GM12878 (cell line): Measurements from ENCODE around the gene FAM222B. TPM values are rescaled to one million over a fixed set of nuclear protein-coding genes. Genes with fewer than 3 reads are reported as not detected.
A peak's percentile ranks its signal among the peaks of the same experiment; 100 is the strongest.

Experiments
- ATAC-seq: fragments of 200-7000 bp; cut with Tn5 transposase; 3 replicates; pipeline ENCODE4 v1.9.1; 2020; ENCODE audit warnings: mild to moderate bottlenecking, moderate library complexity
- BruUV-seq: library from RNA; stranded (reverse); fragments of 400-500 nt; replicated peaks from 2 replicates; lab custom pipeline; 2021; lab: Mats Ljungman, UMichigan
- CTCF ChIA-PET: fragments of 300-600 bp; sonication (Branson Sonifier 250); formaldehyde crosslinking; extraction: SDS; loops from one replicate; lab custom pipeline; 2021; ENCODE audit warnings: inconsistent platforms; lab: Yijun Ruan, JAX
- POLR2A ChIA-PET: fragments of 350-600 bp; formaldehyde crosslinking; extraction: SDS; loops from one replicate; lab custom pipeline; 2021; ENCODE audit warnings: inconsistent platforms; lab: Charles Lee
- RAD21 ChIA-PET: fragments of 300-600 bp; sonication (Branson Sonifier 250); formaldehyde crosslinking; loops from one replicate; lab custom pipeline; 2023; ENCODE audit warnings: antibody characterized with exemption; ENCODE audit not compliant: unreplicated experiment; lab: Charles Lee
- SMC1A ChIA-PET: fragments of 300-600 bp; sonication (Branson Sonifier 250); formaldehyde crosslinking; loops from one replicate; lab custom pipeline; 2023; ENCODE audit not compliant: unreplicated experiment, uncharacterized antibody; lab: Charles Lee
- DNase-seq: peaks from one replicate; pipeline ENCODE4 v3.0.0-alpha.2; 2011; ENCODE audit warnings: low read depth, low spot score
- FAIRE-seq: peaks from 3 replicates; lab custom pipeline; 2011; peaks lifted over from hg19 to GRCh38; lab: Jason Lieb, UNC
- H2AFZ ChIP-seq: 2 replicates; pipeline ENCODE4 v1.6.0; 2011; ENCODE audit warnings: low read depth, low read length, control low read depth; ENCODE audit not compliant: control insufficient read depth
- H3K27ac ChIP-seq: 2 replicates; pipeline ENCODE4 v1.5.1; 2011; ENCODE audit warnings: control low read depth; ENCODE audit not compliant: control insufficient read depth, insufficient read depth
- H3K27me3 ChIP-seq, 2 experiments: replicated peaks in 1 of 2; 2 replicates each; pipeline versions ENCODE4 v1.6.0 to v1.6.1; 2011; ENCODE audit warnings: low read length in 1 of 2; ENCODE audit not compliant: control insufficient read depth in 2 of 2, insufficient read depth in 2 of 2
- H3K36me3 ChIP-seq, 2 experiments: 2 replicates each; pipeline ENCODE4 v1.5.1; 2011; ENCODE audit warnings: low read length in 1 of 2; ENCODE audit not compliant: control insufficient read depth in 2 of 2, insufficient read depth in 2 of 2
- H3K4me1 ChIP-seq: 2 replicates; pipeline ENCODE4 v1.6.1; 2011; ENCODE audit warnings: mild to moderate bottlenecking, low read length, moderate library complexity, mixed read lengths; ENCODE audit not compliant: control insufficient read depth, insufficient read depth
- H3K4me2 ChIP-seq: 2 replicates; pipeline ENCODE4 v1.6.0; 2011; ENCODE audit warnings: control low read depth; ENCODE audit not compliant: control insufficient read depth, insufficient read depth
- H3K4me3 ChIP-seq: fragments of 200-600 bp; sonication (generic); 2 replicates; pipeline ENCODE4 v1.5.1; 2016
- H3K79me2 ChIP-seq: 2 replicates; pipeline ENCODE4 v1.6.0; 2011; ENCODE audit warnings: low read length; ENCODE audit not compliant: control insufficient read depth, insufficient read depth
- H3K9ac ChIP-seq: 2 replicates; pipeline ENCODE4 v1.8.0; 2011; ENCODE audit warnings: low read length, control low read depth, mixed read lengths; ENCODE audit not compliant: control insufficient read depth, insufficient read depth
- H3K9me3 ChIP-seq: replicated peaks from 3 replicates; pipeline ENCODE4 v1.5.1; 2011; ENCODE audit warnings: mild to moderate bottlenecking, low read length; ENCODE audit not compliant: control insufficient read depth, insufficient read depth
- H4K20me1 ChIP-seq: 2 replicates; pipeline ENCODE4 v1.6.0; 2011; ENCODE audit not compliant: control insufficient read depth, insufficient read depth
- BCL11A ChIP-seq: IDR thresholded peaks from 2 replicates; pipeline ENCODE4 v1.6.1; 2011; ENCODE audit warnings: low read depth, low read length
- EGR1 ChIP-seq, 2 experiments: IDR thresholded peaks; 1 replicate in 1 of 2; 2 replicates in 1 of 2; pipeline ENCODE4 v1.6.1; 2011 to 2012; ENCODE audit warnings: low read depth in 2 of 2, low read length in 2 of 2, borderline replicate concordance in 1 of 2, mild to moderate bottlenecking in 1 of 2, moderate library complexity in 1 of 2
- JUND ChIP-seq: IDR thresholded peaks from 2 replicates; pipeline ENCODE4 v1.6.1; 2012; ENCODE audit warnings: low read depth, mild to moderate bottlenecking, low read length, improper control_type of control experiment, moderate library complexity
- RAD21 ChIP-seq: IDR thresholded peaks from 2 replicates; pipeline ENCODE4 v1.6.1; 2011; ENCODE audit warnings: mild to moderate bottlenecking, low read depth, low read length, moderate library complexity; ENCODE audit not compliant: insufficient read depth
- SMC3 ChIP-seq: IDR thresholded peaks from 2 replicates; pipeline ENCODE4 v1.6.1; 2011; ENCODE audit warnings: low read length, improper control_type of control experiment, borderline replicate concordance
- ZNF24 ChIP-seq: fragments of 450-650 bp; IDR thresholded peaks from 2 replicates; pipeline ENCODE4 v1.6.1; 2017; ENCODE audit warnings: antibody characterized with exemption, mild to moderate bottlenecking
- WGBS: methylation state at CpG from one replicate; pipeline ENCODE4 v1.1.6; 2016; ENCODE audit warnings: low lambda C conversion rate; ENCODE audit not compliant: insufficient replicate concordance, insufficient coverage; ENCODE audit errors: missing lambda C conversion rate; 5-methylcytosine and 5-hydroxymethylcytosine counted together
- in situ Hi-C: fragments of 300-500 bp; cut with MboI; formaldehyde crosslinking; loops from 9 replicates; pipeline ENCODE4 v1.14.3; 2018; ENCODE audit warnings: mixed read lengths
- intact Hi-C: fragments of 100-400 bp; cut with micrococcal nuclease; formaldehyde crosslinking; loops from one replicate; pipeline ENCODE4 v1.14.2; 2022; ENCODE audit not compliant: unreplicated experiment
- polyA plus RNA-seq, 11 experiments: library from polyadenylated mRNA; depleted of rRNA in 4 of 11; unstranded in 6 of 11; stranded (reverse) in 5 of 11; fragments of >200 nt; fragmentation: Nextera tagmentation in 4 of 11; fragmentation: Illumina TruSeq in 1 of 11; extraction: Ambion mirVana in 4 of 11; extraction: Trizol in 1 of 11; gene quantifications; 1 replicate in 1 of 11; 2 replicates in 10 of 11; pipeline versions ENCODE4 v1.2.1 to v1.2.3, GENCODE V29; 2011 to 2016; ENCODE audit warnings: inconsistent platforms in 2 of 11, missing spikeins in 2 of 11, low read depth in 1 of 11
- total RNA-seq, 4 experiments: library from RNA; depleted of rRNA in 3 of 4; stranded (reverse); fragments of >200 nt in 3 of 4; fragmentation: Illumina TruSeq in 1 of 4; extraction: Trizol in 1 of 4; gene quantifications; 2 replicates each; pipeline versions ENCODE4 v1.2.1 to v1.2.3, GENCODE V29; 2013 to 2021
- TF ChIP-seq, protein P1 (sequence below), 3 experiments: IDR thresholded peaks in 2 of 3; conservative IDR thresholded peaks in 1 of 3; 2 replicates each; pipeline ENCODE4 v1.5.1; 2011; ENCODE audit warnings: low read depth in 3 of 3, low read length in 3 of 3, mild to moderate bottlenecking in 3 of 3, control low read depth in 2 of 3, moderate library complexity in 2 of 3, inconsistent platforms in 1 of 3, mixed read lengths in 1 of 3; ENCODE audit not compliant: control insufficient read depth in 2 of 3, insufficient read depth in 1 of 3; ENCODE audit errors: extremely low read depth in 1 of 3

Gene FAM222B
- total and polyA plus RNA-seq, 10 of the 15 experiments (the other 5 are each of a cell fraction or from before 2014, with no cell fraction given), result 2.8 to 18.3 (median 6.4) TPM

DNA sequence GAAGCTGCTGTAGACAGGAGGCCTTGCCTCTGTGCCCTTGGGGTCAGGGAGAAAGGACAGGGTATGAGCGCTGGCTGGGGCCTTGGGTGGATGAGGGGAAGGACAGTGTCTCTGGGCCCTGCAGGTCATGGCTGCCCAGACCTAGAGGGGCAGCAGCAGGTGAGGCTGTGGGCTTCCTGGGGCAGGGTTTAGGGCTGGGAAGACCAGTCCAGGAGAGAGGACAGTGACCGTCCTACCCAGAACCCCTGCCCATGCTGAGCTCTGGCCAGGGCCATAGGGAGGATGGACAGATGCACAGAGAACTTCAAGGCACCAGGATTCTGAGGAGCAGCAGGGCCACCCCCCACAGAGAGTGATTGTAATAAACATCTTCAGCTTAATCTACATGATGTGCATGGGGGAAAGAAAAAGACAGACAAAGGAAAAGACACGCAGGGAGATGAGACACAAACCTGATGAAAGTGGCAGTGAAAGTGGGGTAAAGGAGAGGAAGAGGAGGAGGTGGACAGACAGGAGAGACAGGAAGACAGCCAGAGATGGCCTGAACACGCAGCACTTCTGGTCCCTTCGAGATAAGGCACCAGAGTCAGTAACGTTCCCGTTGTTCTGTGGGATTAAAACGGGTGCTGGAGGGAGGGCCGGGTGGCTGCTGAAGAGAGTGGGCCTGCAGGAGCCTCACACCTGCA lies 37.4 kb upstream of the FAM222B start:
- POLR2A ChIA-PET, result interaction anchor here (1.6 kb wide), 1 partner anchor 8 kb away, joined by 7 read pairs; no protein-coding TSS in a partner anchor
- Histone ChIP-seq H2AFZ (no peak overlapping the region), H3K4me2 (no peak overlapping the region), H3K27me3 (no peaks in the 10 kb centered on the region), H3K27ac (no peak overlapping the region), H3K36me3 (peaks cover 9 to 30% of the 10 kb centered on the region in 2 experiments; a peak in 3 of 4 replicates), H4K20me1 (no peaks in the 10 kb centered on the region), H3K4me1 (no peaks in the 10 kb centered on the region; the same call in 1 of the 2 replicates), H3K4me3 (no peak overlapping the region), H3K9ac (no peak overlapping the region), H3K79me2 (no peaks in the 10 kb centered on the region), H3K9me3 (no peaks in the 10 kb centered on the region)
- WGBS, result 64% methylated on average over 9 of the region's 9 CpGs
- no peak for TF ChIP-seq BCL11A
- TF ChIP-seq JUND, result no peak
- ATAC-seq (no peak), DNase-seq (no peak), FAIRE-seq (no peak)
- SMC1A ChIA-PET, result interaction anchor here (0.6 to 2.8 kb wide), 4 partner anchors 8 to 116 kb away, joined by 3 to 19 read pairs (median 4); no protein-coding TSS in a partner anchor
- in situ Hi-C loops, result loop anchor here (25.0 kb wide), 1 partner anchor 1393 kb away; no protein-coding TSS in a partner anchor
- intact Hi-C loops, result no loop called here
- no TSS peak for BruUV-seq
- CTCF ChIA-PET, result interaction anchor here (0.8 to 2.3 kb wide), 7 partner anchors 8 to 153 kb away, joined by 3 to 44 read pairs (median 4); partner anchors contain the start of gene TLCD1
- RAD21 ChIA-PET, result interaction anchor here (0.8 to 3.0 kb wide), 7 partner anchors 8 to 153 kb away, joined by 3 to 22 read pairs (median 4); partner anchors contain the start of gene FLOT2

DNA sequence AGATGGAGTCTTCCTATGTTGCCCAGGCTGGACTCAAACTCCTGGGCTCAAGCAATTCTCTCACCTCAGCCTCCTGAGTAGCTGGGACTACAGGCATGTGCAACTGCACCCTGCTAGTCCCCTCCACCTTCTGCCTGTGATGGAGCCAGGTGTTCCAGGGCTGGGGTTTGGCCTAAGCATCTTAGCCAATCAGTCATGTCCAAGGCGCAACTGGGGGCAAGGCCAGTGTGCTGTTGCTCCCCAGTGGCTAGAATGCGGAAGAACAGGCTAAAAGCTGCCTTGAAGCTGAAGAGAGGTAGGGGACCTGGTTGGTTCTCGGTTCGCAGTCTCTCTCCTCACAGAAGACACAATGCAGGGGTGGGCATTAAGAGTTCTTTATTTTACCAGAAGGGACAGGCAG lies 36.4 kb upstream of the FAM222B start:
- no peaks in the 10 kb centered on the region for H4K20me1 ChIP-seq
- no peak overlapping the region for H3K4me2 ChIP-seq
- intact Hi-C loops, result no loop called here
- DNase-seq (no peak), ATAC-seq (peak; percentile 92), FAIRE-seq (no peak)
- BruUV-seq, result no TSS peak
- no peaks in the 10 kb centered on the region for H3K79me2 ChIP-seq
- H3K27me3 ChIP-seq, result no peaks in the 10 kb centered on the region
- ChIA-PET CTCF (interaction anchor here (0.8 to 2.3 kb wide), 7 partner anchors 9 to 152 kb away, joined by 3 to 44 read pairs (median 4); partner anchors contain the start of gene TLCD1), RAD21 (interaction anchor here (0.6 to 3.0 kb wide), 10 partner anchors 9 to 152 kb away, joined by 3 to 22 read pairs (median 4); partner anchors contain the start of genes FLOT2 and NEK8), SMC1A (interaction anchor here (1.4 to 2.8 kb wide), 5 partner anchors 16 to 152 kb away, joined by 3 to 19 read pairs (median 6); partner anchors contain the start of genes ERAL1 and TLCD1), POLR2A (interaction anchor here (1.0 to 1.6 kb wide), 4 partner anchors 9 to 115 kb away, joined by 3 to 7 read pairs (median 4); no protein-coding TSS in a partner anchor)
- no peaks in the 10 kb centered on the region; the same call in 1 of the 2 replicates for H3K4me1 ChIP-seq
- H3K9ac ChIP-seq, result no peak overlapping the region
- TF ChIP-seq EGR1 (IDR thresholded peaks at IDR 0.05; ENCODE audit: borderline replicate concordance in 1 of 2, low read depth in 2 of 2, low read length in 2 of 2) (no peak), ZNF24 (no peak), SMC3 (peak; percentile 64; the same call in 1 of the 2 replicates), RAD21 (peak; percentile 77)
- TF ChIP-seq, protein P1, sequence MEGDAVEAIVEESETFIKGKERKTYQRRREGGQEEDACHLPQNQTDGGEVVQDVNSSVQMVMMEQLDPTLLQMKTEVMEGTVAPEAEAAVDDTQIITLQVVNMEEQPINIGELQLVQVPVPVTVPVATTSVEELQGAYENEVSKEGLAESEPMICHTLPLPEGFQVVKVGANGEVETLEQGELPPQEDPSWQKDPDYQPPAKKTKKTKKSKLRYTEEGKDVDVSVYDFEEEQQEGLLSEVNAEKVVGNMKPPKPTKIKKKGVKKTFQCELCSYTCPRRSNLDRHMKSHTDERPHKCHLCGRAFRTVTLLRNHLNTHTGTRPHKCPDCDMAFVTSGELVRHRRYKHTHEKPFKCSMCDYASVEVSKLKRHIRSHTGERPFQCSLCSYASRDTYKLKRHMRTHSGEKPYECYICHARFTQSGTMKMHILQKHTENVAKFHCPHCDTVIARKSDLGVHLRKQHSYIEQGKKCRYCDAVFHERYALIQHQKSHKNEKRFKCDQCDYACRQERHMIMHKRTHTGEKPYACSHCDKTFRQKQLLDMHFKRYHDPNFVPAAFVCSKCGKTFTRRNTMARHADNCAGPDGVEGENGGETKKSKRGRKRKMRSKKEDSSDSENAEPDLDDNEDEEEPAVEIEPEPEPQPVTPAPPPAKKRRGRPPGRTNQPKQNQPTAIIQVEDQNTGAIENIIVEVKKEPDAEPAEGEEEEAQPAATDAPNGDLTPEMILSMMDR (IDR thresholded peaks at IDR 0.05 in 2 of 3, conservative IDR thresholded peaks at IDR 0.05 in 1 of 3; ENCODE audit: control insufficient read depth in 2 of 3, extremely low read depth in 1 of 3, insufficient read depth in 1 of 3, low read depth in 3 of 3, low read length in 3 of 3), result peak; percentile 52 to 67 (median 55); a peak in 5 of 6 replicates
- no peaks in the 10 kb centered on the region for H3K9me3 ChIP-seq
- H2AFZ ChIP-seq, result no peak overlapping the region
- H3K36me3 ChIP-seq, result peaks cover 9 to 28% of the 10 kb centered on the region in 2 experiments; a peak in 3 of 4 replicates
- no peak overlapping the region for H3K27ac ChIP-seq
- in situ Hi-C loops, result loop anchor here (25.0 kb wide), 1 partner anchor 1392 kb away; no protein-coding TSS in a partner anchor
- WGBS, result 88% methylated on average over 4 of the region's 4 CpGs
- no peak overlapping the region for H3K4me3 ChIP-seq
